ENCODE results near the gene AFF3. TPM values are rescaled to one million over a fixed set of nuclear protein-coding genes. Genes with fewer than 3 reads are reported as not detected.

Gene AFF3
- total RNA-seq, 4 donors from 2014 or later = 9.0 to 20.2 (median 14.5) TPM

DNA sequence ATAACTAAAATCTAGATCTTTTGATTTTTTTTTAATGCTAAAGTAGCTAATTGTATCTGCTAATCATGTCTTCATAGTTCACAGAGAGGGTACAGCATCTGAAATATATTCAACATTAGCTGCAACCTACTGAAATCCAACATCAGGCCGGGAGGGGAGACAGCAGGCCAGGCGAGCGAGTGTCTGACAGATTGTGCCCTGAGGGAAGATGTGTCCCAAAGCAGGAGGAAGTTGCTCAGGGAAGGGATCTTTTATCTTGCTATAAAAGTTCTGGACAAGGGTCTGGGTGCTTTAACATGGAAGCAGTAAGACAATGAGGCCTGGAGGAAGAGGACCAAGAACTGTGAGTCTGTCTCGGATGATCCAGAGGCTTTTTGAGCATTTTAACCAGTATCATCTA lies 274.1 kb downstream of the AFF3 start:
- Histone ChIP-seq H3K27me3 (no peaks in the 10 kb centered on the region), H3K36me3 (no peaks in the 10 kb centered on the region), H3K9me3 (no peaks in the 10 kb centered on the region), H3K4me3 (no peak overlapping the region), H3K27ac (no peak overlapping the region), H3K4me1 (peaks cover 0 to 3% (median 0%) of the 10 kb centered on the region in 4 donors)
- WGBS, 2 donors (ENCODE audit: low coverage in 1 of 2) = 88 to 95% methylated on average over 3 to 4 of the region's 4 CpGs
- no peak for DNase-seq
- in situ Hi-C loops (cut with MboI; ENCODE audit: low pct_ligation_motif_present in 1 of 4, low pct_unique_long_range_greater_than_20kb in 1 of 4, low sequenced_read_pairs in 3 of 4) (no loop called here), intact Hi-C loops (cut with DNase I; ENCODE audit: low total_unique reads) (no loop called here)
- no peak for TF ChIP-seq EP300 (IDR thresholded peaks at IDR 0.05; ENCODE audit: low read depth)
- no peak for TF ChIP-seq POLR2AphosphoS5 (IDR thresholded peaks at IDR 0.05)
- no peak for TF ChIP-seq POLR2A (IDR thresholded peaks at IDR 0.05)
- TF ChIP-seq, protein P1, sequence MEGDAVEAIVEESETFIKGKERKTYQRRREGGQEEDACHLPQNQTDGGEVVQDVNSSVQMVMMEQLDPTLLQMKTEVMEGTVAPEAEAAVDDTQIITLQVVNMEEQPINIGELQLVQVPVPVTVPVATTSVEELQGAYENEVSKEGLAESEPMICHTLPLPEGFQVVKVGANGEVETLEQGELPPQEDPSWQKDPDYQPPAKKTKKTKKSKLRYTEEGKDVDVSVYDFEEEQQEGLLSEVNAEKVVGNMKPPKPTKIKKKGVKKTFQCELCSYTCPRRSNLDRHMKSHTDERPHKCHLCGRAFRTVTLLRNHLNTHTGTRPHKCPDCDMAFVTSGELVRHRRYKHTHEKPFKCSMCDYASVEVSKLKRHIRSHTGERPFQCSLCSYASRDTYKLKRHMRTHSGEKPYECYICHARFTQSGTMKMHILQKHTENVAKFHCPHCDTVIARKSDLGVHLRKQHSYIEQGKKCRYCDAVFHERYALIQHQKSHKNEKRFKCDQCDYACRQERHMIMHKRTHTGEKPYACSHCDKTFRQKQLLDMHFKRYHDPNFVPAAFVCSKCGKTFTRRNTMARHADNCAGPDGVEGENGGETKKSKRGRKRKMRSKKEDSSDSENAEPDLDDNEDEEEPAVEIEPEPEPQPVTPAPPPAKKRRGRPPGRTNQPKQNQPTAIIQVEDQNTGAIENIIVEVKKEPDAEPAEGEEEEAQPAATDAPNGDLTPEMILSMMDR (IDR thresholded peaks at IDR 0.05) = no peak

DNA sequence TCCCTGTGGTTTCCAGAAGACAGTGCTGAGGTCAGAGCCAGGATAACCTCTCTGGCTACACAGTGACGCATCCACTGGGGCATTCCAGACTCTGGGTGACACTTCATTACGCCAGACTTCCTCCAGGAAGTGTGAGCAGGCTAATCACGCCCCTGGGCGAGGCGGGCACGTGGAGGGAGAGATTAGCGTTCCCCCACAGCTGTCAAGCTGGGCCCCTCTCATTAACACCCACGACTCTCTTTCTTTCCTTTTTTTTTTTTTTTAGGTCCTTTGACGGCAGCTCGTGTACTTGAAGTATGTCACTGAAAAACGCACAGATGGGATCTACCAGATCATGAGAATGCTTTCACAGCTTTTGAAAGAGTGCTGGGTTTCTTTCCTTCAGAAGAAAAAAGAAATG lies 274.6 kb downstream of the AFF3 start:
- H3K4me3 ChIP-seq = no peak overlapping the region
- H3K9me3 ChIP-seq = no peaks in the 10 kb centered on the region
- TF ChIP-seq, protein P1 (IDR thresholded peaks at IDR 0.05) = no peak
- TF ChIP-seq EP300 (IDR thresholded peaks at IDR 0.05; ENCODE audit: low read depth) = no peak
- no peak for TF ChIP-seq POLR2A (IDR thresholded peaks at IDR 0.05)
- no peak for TF ChIP-seq POLR2AphosphoS5 (IDR thresholded peaks at IDR 0.05)
- no peaks in the 10 kb centered on the region for H3K27me3 ChIP-seq
- DNase-seq = no peak
- no peaks in the 10 kb centered on the region for H3K36me3 ChIP-seq
- no peak overlapping the region for H3K27ac ChIP-seq
- intact Hi-C loops (cut with DNase I; ENCODE audit: low total_unique reads) (no loop called here), in situ Hi-C loops (cut with MboI; ENCODE audit: low pct_ligation_motif_present in 1 of 4, low pct_unique_long_range_greater_than_20kb in 1 of 4, low sequenced_read_pairs in 3 of 4) (no loop called here)
- WGBS, 2 donors (ENCODE audit: low coverage in 1 of 2) = 64 to 91% methylated on average over 3 to 11 of the region's 11 CpGs
- peaks cover 0 to 3% (median 0%) of the 10 kb centered on the region in 4 donors for H3K4me1 ChIP-seq

DNA sequence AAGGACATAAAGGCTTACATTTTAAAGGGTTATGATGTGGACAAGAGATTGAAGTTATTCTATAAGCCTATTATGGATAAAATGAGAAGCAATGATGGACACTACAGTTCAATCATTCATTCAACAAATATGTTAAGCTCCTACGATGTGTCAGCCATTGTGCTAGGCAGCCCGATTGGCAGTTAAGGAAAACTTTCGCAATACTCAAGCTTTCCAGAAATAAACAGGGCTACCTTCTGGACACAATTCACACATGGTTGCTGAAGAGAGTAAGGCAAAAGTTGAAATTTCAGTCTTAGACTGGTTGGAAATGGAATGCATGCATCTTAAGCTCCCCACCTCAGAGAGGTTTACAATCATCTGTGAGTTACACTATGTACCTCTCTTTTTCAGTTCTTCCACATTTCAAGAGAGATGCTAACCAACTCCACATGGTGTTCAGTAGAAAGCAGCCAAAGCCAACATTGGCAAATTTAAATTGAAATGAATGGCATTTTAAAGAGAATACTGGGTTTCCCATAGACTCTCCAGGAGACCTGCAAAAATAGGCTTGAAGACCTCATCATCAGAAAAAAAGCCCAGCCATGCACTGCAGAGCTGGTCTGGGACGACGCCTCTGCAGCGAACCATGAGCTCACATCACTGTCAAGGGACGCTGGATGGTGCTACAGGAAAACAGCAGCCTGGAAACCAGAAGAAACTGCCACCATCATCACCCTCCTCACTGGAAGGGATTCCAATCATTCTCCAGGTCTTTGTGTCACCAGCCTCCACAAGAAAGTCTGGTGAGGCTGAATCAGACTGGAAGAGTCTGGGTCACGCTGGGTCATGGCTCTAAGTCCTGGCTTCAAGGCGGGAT lies 276.3 kb downstream of the AFF3 start:
- no peaks in the 10 kb centered on the region for H3K9me3 ChIP-seq
- H3K27ac ChIP-seq = no peak overlapping the region
- 82 to 86% methylated on average over 4 to 9 of the region's 9 CpGs for WGBS, 2 donors (ENCODE audit: low coverage in 1 of 2)
- no peaks in the 10 kb centered on the region for H3K36me3 ChIP-seq
- no peak for DNase-seq
- TF ChIP-seq EP300 (IDR thresholded peaks at IDR 0.05; ENCODE audit: low read depth) (no peak), POLR2A (IDR thresholded peaks at IDR 0.05) (no peak), POLR2AphosphoS5 (IDR thresholded peaks at IDR 0.05) (no peak)
- TF ChIP-seq, protein P1 (IDR thresholded peaks at IDR 0.05) = no peak
- intact Hi-C loops (cut with DNase I; ENCODE audit: low total_unique reads) = no loop called here
- no peak overlapping the region for H3K4me3 ChIP-seq
- H3K27me3 ChIP-seq = no peaks in the 10 kb centered on the region
- in situ Hi-C loops (cut with MboI; ENCODE audit: low pct_ligation_motif_present in 1 of 4, low pct_unique_long_range_greater_than_20kb in 1 of 4, low sequenced_read_pairs in 3 of 4) = no loop called here
- peaks cover 0 to 8% (median 1%) of the 10 kb centered on the region in 4 donors for H3K4me1 ChIP-seq

DNA sequence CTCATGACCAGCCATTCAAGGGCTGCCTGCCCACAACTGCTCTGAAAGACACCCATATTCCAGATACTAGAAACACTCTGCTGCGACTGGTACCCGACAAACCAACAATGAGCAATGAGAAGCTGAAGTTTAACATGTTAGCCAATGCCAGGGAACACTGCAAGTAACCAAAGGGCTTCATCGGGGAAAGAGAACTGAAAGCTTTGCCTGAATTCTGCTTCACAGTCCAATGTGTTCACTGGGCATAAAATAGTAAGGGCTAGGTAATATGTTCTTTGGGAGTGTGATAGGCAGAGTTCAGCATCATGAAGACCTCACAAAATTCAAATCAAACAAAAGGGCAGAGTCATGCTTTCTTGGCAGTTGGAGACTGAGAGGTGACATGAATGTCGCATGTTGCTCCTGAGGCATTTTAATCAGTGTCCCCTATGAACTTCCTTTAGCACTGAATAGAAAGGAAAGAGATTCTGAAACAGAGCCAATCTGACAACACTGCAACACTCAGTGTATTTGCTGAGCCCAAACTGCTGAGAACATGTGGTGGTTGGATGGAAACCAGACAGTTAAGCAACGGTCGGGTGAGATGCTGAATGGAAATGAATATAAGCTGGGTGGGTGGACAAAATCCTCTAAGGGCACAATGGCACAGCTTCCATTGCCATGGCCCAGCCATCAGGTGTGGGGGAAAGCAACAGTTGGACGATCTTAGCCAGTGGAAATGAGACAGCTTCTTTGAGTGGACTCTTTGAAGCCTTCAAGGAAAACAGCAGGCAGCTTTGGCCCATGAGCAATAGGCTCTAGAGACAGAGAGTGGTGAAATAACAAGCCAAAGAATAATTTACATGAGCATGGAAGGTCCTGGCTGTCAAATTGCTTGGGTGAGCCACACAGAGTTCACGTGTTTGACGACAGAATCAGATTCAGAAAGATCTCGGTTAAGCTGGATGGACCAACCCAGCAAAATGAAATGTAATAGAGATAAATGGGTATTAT lies 277.5 kb downstream of the AFF3 start:
- no peak for TF ChIP-seq POLR2AphosphoS5 (IDR thresholded peaks at IDR 0.05)
- TF ChIP-seq POLR2A (IDR thresholded peaks at IDR 0.05) = no peak
- no peak for TF ChIP-seq EP300 (IDR thresholded peaks at IDR 0.05; ENCODE audit: low read depth)
- TF ChIP-seq, protein P1 (IDR thresholded peaks at IDR 0.05) = no peak
- Histone ChIP-seq H3K9me3 (no peaks in the 10 kb centered on the region), H3K4me3 (no peak overlapping the region), H3K4me1 (peaks cover 0 to 10% (median 2%) of the 10 kb centered on the region in 4 donors), H3K36me3 (no peaks in the 10 kb centered on the region), H3K27me3 (no peaks in the 10 kb centered on the region), H3K27ac (no peak overlapping the region)
- in situ Hi-C loops (cut with MboI; ENCODE audit: low pct_ligation_motif_present in 1 of 4, low pct_unique_long_range_greater_than_20kb in 1 of 4, low sequenced_read_pairs in 3 of 4) = no loop called here
- 77% methylated on average over 4 to 10 of the region's 10 CpGs for whole genome bisulfite sequencing, 2 donors (ENCODE audit: low coverage in 1 of 2)
- no peak for DNase-seq
- intact Hi-C loops (cut with DNase I; ENCODE audit: low total_unique reads) = no loop called here
